HG02642 (cell line): ENCODE measurements around the gene ATAD3C.

ENCODE experiments used
- ATAC-seq: cut with Tn5 transposase; IDR thresholded peaks from one replicate; pipeline ENCODE4 v1.9.1; 2021; ENCODE audit warnings: mild to moderate bottlenecking; ENCODE audit not compliant: unreplicated experiment, poor library complexity

The ATAD3C gene

GRCh38 chr1:1430114-1430982, 19.1 kb upstream of the ATAD3C start:
- ATAC-seq: no peak

GRCh38 chr1:1430992-1431844, 18.3 kb upstream of the ATAD3C start:
- no peak for ATAC-seq

GRCh38 chr1:1431845-1432273, 17.6 kb upstream of the ATAD3C start:
- no peak for ATAC-seq

- ATAC-seq: no peak
These were observed 17.1 kb upstream of the ATAD3C start for GRCh38 chr1:1432274-1432950.

- no peak for ATAC-seq
These were observed 16.3 kb upstream of the ATAD3C start for GRCh38 chr1:1432951-1433803.

GRCh38 chr1:1433804-1434130, 15.7 kb upstream of the ATAD3C start:
- no peak for ATAC-seq

GRCh38 chr1:1434131-1434823, 15.2 kb upstream of the ATAD3C start:
- ATAC-seq: no peak

GRCh38 chr1:1434824-1435105, 14.7 kb upstream of the ATAD3C start:
- ATAC-seq: no peak

GRCh38 chr1:1435106-1435903, 14.2 kb upstream of the ATAD3C start, which contains the start of gene VWA1:
Gene VWA1 (plus strand): TSS chr1:1435690. CDS start chr1:1435749, 59 bp downstream.
- ATAC-seq: peak; percentile 45

- no peak for ATAC-seq
These were observed 13.4 kb upstream of the ATAD3C start for GRCh38 chr1:1435911-1436629.

GRCh38 chr1:1436630-1437032, 12.9 kb upstream of the ATAD3C start:
- ATAC-seq: no peak

- ATAC-seq: no peak
These were observed 12.2 kb upstream of the ATAD3C start for GRCh38 chr1:1437033-1437903.

- peak; percentile 32 for ATAC-seq
These were observed 11.5 kb upstream of the ATAD3C start for GRCh38 chr1:1437904-1438376.

GRCh38 chr1:1438531-1439381, 10.7 kb upstream of the ATAD3C start:
- ATAC-seq: no peak

- no peak for ATAC-seq
These were observed 9.8 kb upstream of the ATAD3C start for GRCh38 chr1:1439546-1440261.
